CD14-positive monocyte (primary cell): ENCODE data around the gene TFB1M. TPM values are rescaled to one million over a fixed set of nuclear protein-coding genes. Genes with fewer than 3 reads are reported as not detected.
A peak's percentile ranks its signal among the peaks of the same experiment; 100 is the strongest.

Experiments used
- DNase-seq, 3 donors: peaks; one replicate each; pipeline ENCODE4 v3.0.0-alpha.2; 2011 to 2022
- H2AFZ ChIP-seq: 2 replicates; pipeline ENCODE4 v1.6.0; 2012; ENCODE audit warnings: mild to moderate bottlenecking, low read depth, low read length, inconsistent platforms; ENCODE audit not compliant: insufficient read depth, poor library complexity, severe bottlenecking
- H3K27ac ChIP-seq, 2 donors: 1 replicate in 1 of 2; 2 replicates in 1 of 2; pipeline ENCODE4 v1.5.1; 2012 to 2013; ENCODE audit warnings: low read length in 2 of 2, control low read depth in 1 of 2, inconsistent platforms in 1 of 2, low read depth in 1 of 2, mild to moderate bottlenecking in 1 of 2
- H3K27me3 ChIP-seq, 2 donors: one replicate each; pipeline versions ENCODE4 v1.6.0 to v1.6.1; 2011 to 2013; ENCODE audit warnings: low read length in 2 of 2; ENCODE audit not compliant: control insufficient read depth in 2 of 2, insufficient read depth in 2 of 2
- H3K36me3 ChIP-seq, 2 donors: replicated peaks in 1 of 2; 1 replicate in 1 of 2; 2 replicates in 1 of 2; pipeline versions ENCODE4 v1.5.1 to v1.6.1; 2012 to 2013; ENCODE audit warnings: low read length in 2 of 2, control low read depth in 1 of 2, inconsistent platforms in 1 of 2, mild to moderate bottlenecking in 1 of 2; ENCODE audit not compliant: insufficient read depth in 2 of 2, control insufficient read depth in 1 of 2
- H3K4me1 ChIP-seq, 2 donors: 1 replicate in 1 of 2; 2 replicates in 1 of 2; pipeline versions ENCODE4 v1.5.1 to v1.6.1; 2012 to 2013; ENCODE audit warnings: low read length in 2 of 2, control low read depth in 1 of 2, inconsistent platforms in 1 of 2, mild to moderate bottlenecking in 1 of 2, moderate library complexity in 1 of 2; ENCODE audit not compliant: insufficient read depth in 2 of 2, control insufficient read depth in 1 of 2
- H3K4me2 ChIP-seq: replicated peaks from 2 replicates; pipeline ENCODE3; 2012; ENCODE audit warnings: low read length, moderate library complexity, mild to moderate bottlenecking; ENCODE audit not compliant: poor library complexity, severe bottlenecking; ENCODE audit errors: extremely low read depth
- H3K4me3 ChIP-seq, 3 experiments: fragments of 200-600 bp in 1 of 3; sonication (generic) in 1 of 3; replicated peaks in 1 of 3; 1 replicate in 2 of 3; 2 replicates in 1 of 3; pipeline ENCODE4 v1.5.1; 2011 to 2013; ENCODE audit warnings: low read length in 3 of 3, mild to moderate bottlenecking in 3 of 3, control low read depth in 2 of 3, low read depth in 2 of 3, inconsistent platforms in 1 of 3, moderate library complexity in 1 of 3
- H3K79me2 ChIP-seq: 2 replicates; pipeline ENCODE4 v1.6.0; 2012; ENCODE audit warnings: mild to moderate bottlenecking, control low read depth, inconsistent platforms, low read length, moderate library complexity; ENCODE audit not compliant: insufficient read depth
- H3K9ac ChIP-seq: 2 replicates; pipeline ENCODE4 v1.6.0; 2017; ENCODE audit warnings: low read length, mild to moderate bottlenecking; ENCODE audit not compliant: insufficient read depth, poor library complexity, severe bottlenecking
- H3K9me3 ChIP-seq, 2 donors: replicated peaks in 1 of 2; 1 replicate in 1 of 2; 2 replicates in 1 of 2; pipeline versions ENCODE4 v1.5.1 to v1.6.1; 2012 to 2013; ENCODE audit warnings: low read length in 2 of 2, control low read depth in 1 of 2; ENCODE audit not compliant: control insufficient read depth in 1 of 2, insufficient read depth in 1 of 2
- H4K20me1 ChIP-seq: 2 replicates; pipeline ENCODE4 v1.6.0; 2012; ENCODE audit warnings: mild to moderate bottlenecking, low read length, control low read depth, moderate library complexity; ENCODE audit not compliant: insufficient read depth
- H3K27ac Mint-ChIP-seq, 7 donors: one replicate each; pipeline ENCODE4 v1.8.0; 2020; ENCODE audit warnings: mild to moderate bottlenecking in 7 of 7, mixed read lengths in 7 of 7, moderate library complexity in 6 of 7, inconsistent platforms in 2 of 7
- H3K27me3 Mint-ChIP-seq, 3 donors: one replicate each; pipeline ENCODE4 v1.8.0; 2021 to 2022; ENCODE audit warnings: low read depth in 3 of 3, mild to moderate bottlenecking in 3 of 3, mixed read lengths in 3 of 3, moderate library complexity in 3 of 3, inconsistent platforms in 1 of 3
- H3K36me3 Mint-ChIP-seq, 2 donors: one replicate each; pipeline ENCODE4 v1.8.0; 2020; ENCODE audit warnings: mixed read lengths in 2 of 2, inconsistent platforms in 1 of 2, mild to moderate bottlenecking in 1 of 2
- H3K4me1 Mint-ChIP-seq: one replicate; pipeline ENCODE4 v1.8.0; 2020; ENCODE audit warnings: mild to moderate bottlenecking, mixed read lengths
- H3K4me3 Mint-ChIP-seq, 2 donors: one replicate each; pipeline ENCODE4 v1.8.0; 2020; ENCODE audit warnings: mild to moderate bottlenecking in 2 of 2, mixed read lengths in 2 of 2, moderate library complexity in 1 of 2
- H3K9me3 Mint-ChIP-seq, 7 donors: one replicate each; pipeline ENCODE4 v1.8.0; 2020 to 2022; ENCODE audit warnings: mixed read lengths in 7 of 7, mild to moderate bottlenecking in 6 of 7, moderate library complexity in 6 of 7, inconsistent platforms in 2 of 7
- CTCF ChIP-seq: fragments of 200-600 bp; IDR thresholded peaks from one replicate; pipeline ENCODE4 v1.8.0; 2022; ENCODE audit warnings: antibody characterized with exemption, mild to moderate bottlenecking
- WGBS: methylation state at CpG from one replicate; pipeline ENCODE4 v1.1.5; 2013; ENCODE audit warnings: missing lambda C conversion rate; ENCODE audit not compliant: insufficient coverage; 5-methylcytosine and 5-hydroxymethylcytosine counted together
- intact Hi-C, 2 donors: fragments of 100-400 bp; cut with micrococcal nuclease; formaldehyde crosslinking; loops; one replicate each; pipeline versions ENCODE4 v1.15.0 to v1.15.1; 2023
- polyA plus RNA-seq, 3 donors: library from polyadenylated mRNA; depleted of rRNA in 1 of 3; unstranded in 2 of 3; stranded (reverse) in 1 of 3; fragments of 300-500 nt in 2 of 3; fragments of >200 nt in 1 of 3; fragmentation: Illumina TruSeq in 2 of 3; gene quantifications; 1 replicate in 2 of 3; 2 replicates in 1 of 3; pipeline ENCODE4 v1.2.3, GENCODE V29; 2012 to 2021

TFB1M gene
- polyA plus RNA-seq, 3 donors = 4.8 to 5.4 (median 4.8) TPM

DNA sequence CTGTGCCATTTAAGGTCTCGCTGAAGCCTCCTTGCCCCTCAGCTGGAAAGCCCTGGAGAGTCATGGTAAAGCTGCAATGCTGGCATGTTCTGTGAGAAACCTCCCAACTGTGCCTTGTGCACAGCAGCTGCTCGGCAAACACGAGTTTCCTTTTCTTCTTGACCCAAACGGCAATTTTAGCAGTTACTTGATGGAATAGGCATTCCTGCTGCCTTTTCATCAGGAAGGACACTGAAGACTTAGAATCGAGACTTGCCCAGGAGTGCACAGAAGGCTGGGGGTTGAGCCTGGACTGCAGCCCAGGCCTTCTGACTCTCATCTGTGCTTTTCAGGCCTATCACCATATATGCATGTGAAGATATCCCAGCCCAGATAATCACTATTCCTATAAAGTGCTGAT, 79.2 kb downstream of the TFB1M start:
- intact Hi-C loops = no loop called here
- Histone ChIP-seq H3K4me2 (no peak overlapping the region), H3K36me3 (no peaks in the 10 kb centered on the region), H3K4me1 (no peaks in the 10 kb centered on the region), H3K4me3 (no peak overlapping the region), H2AFZ (no peak overlapping the region), H4K20me1 (no peaks in the 10 kb centered on the region), H3K79me2 (no peaks in the 10 kb centered on the region), H3K27ac (no peak overlapping the region), H3K27me3 (no peaks in the 10 kb centered on the region), H3K9me3 (peaks cover 0 to 8% of the 10 kb centered on the region in 2 donors), H3K9ac (no peak overlapping the region)
- WGBS = 70% methylated on average over 5 of the region's 5 CpGs
- Mint-ChIP-seq H3K36me3 (no peaks in the 10 kb centered on the region), H3K27me3 (peaks cover 0 to 2% (median 1%) of the 10 kb centered on the region in 3 donors), H3K9me3 (peaks cover 1 to 10% (median 6%) of the 10 kb centered on the region in 7 donors), H3K4me1 (no peaks in the 10 kb centered on the region), H3K27ac (peak overlapping the region in 1 of 7 donors; percentile 28), H3K4me3 (no peak overlapping the region)
- DNase-seq = no peak
- no peak for TF ChIP-seq CTCF

DNA sequence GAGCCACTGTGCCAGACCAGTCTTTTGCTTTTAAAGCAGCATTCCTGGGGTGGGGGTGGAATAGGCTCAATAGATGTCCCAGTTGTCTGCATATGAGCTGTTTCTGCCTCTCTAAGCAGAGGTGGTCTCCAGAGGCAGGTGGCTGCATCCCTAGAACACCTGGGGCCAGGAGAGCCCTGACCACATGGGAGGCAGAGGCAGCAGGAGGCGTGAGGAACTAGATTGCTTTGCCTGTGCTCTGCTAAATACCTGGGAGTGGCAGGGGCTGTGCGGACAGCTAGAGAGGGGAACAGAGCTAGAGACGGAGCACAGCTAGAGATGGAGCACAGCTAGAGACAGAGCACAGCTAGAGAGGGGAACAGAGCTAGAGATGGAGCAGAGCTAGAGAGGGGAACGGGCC, 79.6 kb downstream of the TFB1M start:
- Histone ChIP-seq H3K36me3 (no peaks in the 10 kb centered on the region), H3K9me3 (peaks cover 0 to 9% of the 10 kb centered on the region in 2 donors), H3K9ac (no peak overlapping the region), H3K27me3 (no peaks in the 10 kb centered on the region), H3K4me2 (no peak overlapping the region), H2AFZ (no peak overlapping the region), H4K20me1 (no peaks in the 10 kb centered on the region), H3K4me3 (no peak overlapping the region), H3K27ac (no peak overlapping the region), H3K4me1 (no peaks in the 10 kb centered on the region), H3K79me2 (no peaks in the 10 kb centered on the region)
- peaks cover 3 to 14% (median 9%) of the 10 kb centered on the region in 7 donors for H3K9me3 Mint-ChIP-seq
- no peaks in the 10 kb centered on the region for H3K36me3 Mint-ChIP-seq
- intact Hi-C loops = no loop called here
- no peak overlapping the region for H3K4me3 Mint-ChIP-seq
- no peaks in the 10 kb centered on the region for H3K4me1 Mint-ChIP-seq
- no peak for DNase-seq
- 95% methylated on average over 4 of the region's 4 CpGs for WGBS
- H3K27me3 Mint-ChIP-seq = peaks cover 0 to 2% (median 1%) of the 10 kb centered on the region in 3 donors
- H3K27ac Mint-ChIP-seq = peak overlapping the region in 1 of 7 donors; percentile 28
- TF ChIP-seq CTCF = no peak
